Thyroid gland (tissue), 4 donors: Measurements from ENCODE around the gene NUDT3.

Experiments
- CTCF ChIP-seq, 6 experiments: fragments of 200-600 bp in 3 of 6; fragments of 450-650 bp in 3 of 6; sonication (generic) in 3 of 6; IDR thresholded peaks; one replicate each; pipeline ENCODE4 v1.5.1; 2016 to 2019; ENCODE audit warnings: antibody characterized with exemption in 6 of 6, mild to moderate bottlenecking in 2 of 6, inconsistent platforms in 1 of 6, moderate library complexity in 1 of 6
- POLR2A ChIP-seq, 2 donors: fragments of 450-650 bp; IDR thresholded peaks; one replicate each; pipeline ENCODE4 v1.6.1; 2017; ENCODE audit warnings: antibody characterized with exemption in 2 of 2, mild to moderate bottlenecking in 2 of 2, moderate library complexity in 1 of 2

- TF ChIP-seq CTCF (IDR thresholded peaks at IDR 0.05) (no peak), POLR2A (IDR thresholded peaks at IDR 0.05) (no peak)
These were observed 16.6 kb downstream of the NUDT3 start for GRCh38 chr6:34375833-34376232.
